22Rv1 (cell line): ENCODE measurements around the gene OLFM4.

ENCODE experiments used
- CTCF ChIP-seq: fragments of 450-650 bp; IDR thresholded peaks from 2 replicates; pipeline ENCODE4 v1.5.1; 2017; ENCODE audit warnings: mild to moderate bottlenecking
- ZFX ChIP-seq: fragments of 450-650 bp; IDR thresholded peaks from 2 replicates; pipeline ENCODE4 v1.6.1; 2017; ENCODE audit warnings: antibody characterized with exemption, borderline replicate concordance

DNA sequence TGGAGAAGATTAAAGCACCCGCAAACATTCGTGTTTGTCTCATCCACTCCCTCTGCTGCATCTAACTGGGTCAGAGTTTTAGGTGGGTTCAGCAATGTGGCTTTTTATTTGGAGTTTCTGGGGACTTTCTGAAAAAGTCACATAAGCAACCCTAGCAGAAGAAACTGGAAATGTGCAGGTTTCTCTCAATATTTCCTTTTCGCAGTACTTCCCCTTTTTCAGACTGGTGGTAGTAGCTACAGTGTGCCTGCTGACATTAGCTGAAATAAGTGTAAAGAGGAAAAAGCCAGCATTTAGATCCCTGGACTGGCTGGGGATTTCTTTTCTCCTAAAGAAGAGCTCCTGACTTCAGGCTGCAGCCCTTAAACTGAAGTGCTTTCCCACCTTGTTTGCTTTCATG lies 15.9 kb upstream of the OLFM4 start:
- TF ChIP-seq CTCF (no peak), ZFX (no peak)
